ENCODE data around the gene TMUB1.
A peak's percentile ranks its signal among the peaks of the same experiment; 100 is the strongest.

Gene TMUB1

DNA sequence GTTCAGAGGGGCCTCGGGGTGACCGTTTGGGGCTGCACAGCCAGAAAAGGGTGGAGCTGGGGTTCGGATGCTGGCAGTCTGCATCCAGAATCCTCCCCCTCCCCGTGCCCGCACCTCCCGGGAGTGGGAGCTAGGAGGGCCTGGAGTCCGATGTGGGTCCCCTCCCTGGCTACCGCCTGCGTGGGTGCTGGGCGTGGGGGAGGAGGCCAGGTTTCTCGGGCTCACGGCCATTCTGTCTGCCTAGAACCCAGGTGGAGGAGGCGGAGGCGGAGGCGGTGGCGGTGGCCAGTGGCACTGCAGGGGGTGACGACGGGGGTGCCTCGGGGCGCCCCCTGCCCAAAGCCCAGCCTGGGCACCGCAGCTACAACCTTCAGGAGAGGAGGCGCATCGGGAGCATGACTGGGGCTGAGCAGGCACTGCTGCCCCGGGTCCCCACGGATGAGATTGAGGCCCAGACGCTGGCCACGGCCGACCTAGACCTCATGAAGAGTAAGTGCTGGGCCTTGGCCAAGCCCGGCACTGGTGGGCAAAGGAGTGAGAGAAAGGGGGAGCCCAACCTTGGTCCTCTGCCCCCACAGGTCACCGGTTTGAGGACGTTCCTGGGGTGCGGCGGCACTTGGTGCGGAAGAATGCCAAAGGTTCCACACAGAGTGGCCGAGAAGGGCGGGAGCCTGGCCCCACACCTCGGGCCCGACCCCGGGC lies 16.9 kb downstream of the TMUB1 start:
- DNase-seq: no peak

DNA sequence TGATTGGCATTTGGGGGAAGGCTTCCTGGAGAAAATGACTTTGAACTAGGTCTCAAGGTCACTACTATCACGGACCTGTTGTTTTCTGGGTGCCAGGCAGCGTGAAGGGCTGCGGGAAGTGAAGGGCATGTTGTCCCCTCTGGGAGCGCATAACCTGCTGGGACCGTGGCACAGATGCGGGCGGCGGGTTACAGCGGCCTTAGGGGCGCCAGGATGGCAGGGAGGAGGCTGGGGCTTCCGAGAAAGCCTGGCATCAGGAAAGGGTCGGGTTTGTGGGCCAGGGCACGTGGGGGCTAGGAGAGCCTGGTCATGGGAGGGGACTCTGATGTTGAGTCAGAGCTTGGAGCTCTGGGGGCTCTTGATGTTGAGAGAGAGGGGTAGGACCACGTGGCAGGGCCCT lies 17.8 kb downstream of the TMUB1 start:
- DNase-seq: no peak

DNA sequence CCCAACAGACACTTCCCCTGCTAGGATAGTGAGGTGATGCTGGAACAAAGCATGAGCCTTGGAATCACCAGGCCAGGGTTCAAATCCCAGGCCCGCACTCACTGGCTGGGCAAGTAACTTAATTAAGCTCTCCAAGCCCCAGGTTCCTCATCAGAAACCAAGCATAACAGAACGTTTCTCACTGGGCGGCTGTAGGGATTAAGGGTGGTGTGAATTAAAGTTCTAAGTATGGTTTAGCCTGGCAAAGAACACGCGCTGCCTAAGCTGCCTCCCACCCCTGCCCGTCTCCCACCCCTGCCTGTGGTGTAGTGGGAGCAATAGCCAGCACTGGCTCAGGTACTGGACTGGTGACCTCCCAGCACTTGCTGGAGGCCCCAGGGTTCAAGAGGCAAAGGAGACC lies 18.3 kb downstream of the TMUB1 start:
- no peak for DNase-seq

DNA sequence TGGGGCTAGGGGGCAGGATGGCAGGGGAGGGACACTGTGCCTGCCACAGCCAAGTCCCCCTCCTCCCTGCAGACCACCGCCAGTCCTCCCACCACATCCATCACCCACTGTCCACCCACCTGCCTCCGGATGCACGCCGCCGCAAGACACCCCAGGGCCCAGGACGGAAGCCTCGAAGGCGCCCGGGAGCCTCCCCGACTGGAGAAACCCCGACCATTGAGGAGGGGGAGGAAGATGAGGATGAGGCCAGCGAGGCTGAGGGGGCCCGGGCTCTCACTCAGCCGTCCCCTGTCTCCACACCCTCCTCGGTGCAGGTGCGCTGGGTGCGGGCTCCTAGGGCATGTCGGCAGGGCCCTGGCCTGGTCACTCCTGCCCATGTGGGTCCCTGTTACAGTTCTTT lies 18.8 kb downstream of the TMUB1 start:
- DNase-seq: no peak

DNA sequence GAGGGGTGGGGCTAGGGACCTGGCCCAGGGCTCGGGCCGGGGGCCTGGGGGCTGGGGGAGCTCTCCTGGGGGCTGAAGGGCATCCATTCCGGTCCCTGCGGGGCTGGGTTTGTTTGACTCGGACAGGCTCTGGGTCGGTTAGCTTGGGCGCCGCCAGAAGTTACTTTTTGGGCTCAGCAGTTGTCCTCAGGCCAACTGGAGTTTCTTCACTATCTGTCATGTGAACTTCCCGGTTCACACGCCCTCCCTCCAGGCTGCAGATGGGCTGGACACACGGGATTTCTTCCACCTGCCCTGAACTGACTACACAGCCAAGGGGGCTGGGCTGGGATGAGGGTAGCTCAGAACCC lies 20.1 kb downstream of the TMUB1 start:
- no peak for DNase-seq

DNA sequence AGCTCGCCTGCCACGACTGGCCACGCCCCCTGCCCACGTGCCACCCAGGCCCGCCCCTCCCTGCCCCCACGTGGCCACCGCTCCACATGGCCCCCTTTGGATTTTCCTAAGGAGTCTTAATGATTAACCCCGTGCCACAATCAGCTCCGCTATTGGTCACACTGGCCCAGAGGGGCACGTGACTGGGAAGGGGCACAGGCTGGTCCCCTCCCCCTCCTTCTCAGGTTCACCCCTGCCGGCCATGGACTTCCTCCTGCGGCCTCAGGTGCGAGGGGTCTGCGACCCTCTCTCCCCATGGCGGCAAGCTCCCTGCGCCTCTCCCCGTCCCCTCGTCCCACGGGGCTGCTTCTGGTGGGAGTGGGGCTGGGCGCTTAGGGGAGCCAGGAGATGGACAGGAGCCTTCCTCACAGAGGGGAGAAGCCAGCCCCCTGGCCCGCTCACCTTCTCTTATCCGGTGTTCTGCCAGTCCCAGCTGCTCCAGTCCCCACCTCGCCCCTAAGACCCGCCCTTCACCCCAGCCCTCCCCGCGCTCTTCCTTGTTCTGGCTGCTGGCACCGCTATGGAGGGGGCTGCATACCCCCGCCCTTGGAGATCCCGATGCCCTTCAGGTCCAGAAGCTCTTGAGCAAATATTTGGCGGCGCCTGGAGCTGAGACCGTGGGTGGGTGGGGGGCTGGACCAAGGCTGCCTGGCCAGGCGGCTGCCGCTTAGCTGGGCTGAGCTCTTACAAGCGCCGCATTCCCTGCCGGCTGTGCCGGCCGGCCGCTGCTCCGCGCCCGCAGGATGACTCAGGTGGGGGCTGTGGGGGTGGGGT lies 20.7 kb downstream of the TMUB1 start:
- DNase-seq: no peak

DNA sequence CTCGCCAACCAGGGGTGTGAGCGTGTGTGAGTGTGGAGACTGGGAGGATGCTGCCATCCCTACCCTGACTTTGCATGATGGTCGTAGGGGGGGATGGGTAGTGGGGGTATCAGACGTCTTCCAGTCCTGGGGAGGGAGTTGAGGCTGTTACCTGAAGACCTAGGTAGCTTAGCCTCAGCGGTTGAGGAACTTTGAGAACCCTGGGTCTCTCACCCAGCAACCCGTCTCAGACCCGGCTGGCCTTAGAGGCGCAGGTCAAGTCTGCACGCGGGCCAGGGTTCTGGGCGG lies 21.2 kb downstream of the TMUB1 start:
- no peak for DNase-seq

DNA sequence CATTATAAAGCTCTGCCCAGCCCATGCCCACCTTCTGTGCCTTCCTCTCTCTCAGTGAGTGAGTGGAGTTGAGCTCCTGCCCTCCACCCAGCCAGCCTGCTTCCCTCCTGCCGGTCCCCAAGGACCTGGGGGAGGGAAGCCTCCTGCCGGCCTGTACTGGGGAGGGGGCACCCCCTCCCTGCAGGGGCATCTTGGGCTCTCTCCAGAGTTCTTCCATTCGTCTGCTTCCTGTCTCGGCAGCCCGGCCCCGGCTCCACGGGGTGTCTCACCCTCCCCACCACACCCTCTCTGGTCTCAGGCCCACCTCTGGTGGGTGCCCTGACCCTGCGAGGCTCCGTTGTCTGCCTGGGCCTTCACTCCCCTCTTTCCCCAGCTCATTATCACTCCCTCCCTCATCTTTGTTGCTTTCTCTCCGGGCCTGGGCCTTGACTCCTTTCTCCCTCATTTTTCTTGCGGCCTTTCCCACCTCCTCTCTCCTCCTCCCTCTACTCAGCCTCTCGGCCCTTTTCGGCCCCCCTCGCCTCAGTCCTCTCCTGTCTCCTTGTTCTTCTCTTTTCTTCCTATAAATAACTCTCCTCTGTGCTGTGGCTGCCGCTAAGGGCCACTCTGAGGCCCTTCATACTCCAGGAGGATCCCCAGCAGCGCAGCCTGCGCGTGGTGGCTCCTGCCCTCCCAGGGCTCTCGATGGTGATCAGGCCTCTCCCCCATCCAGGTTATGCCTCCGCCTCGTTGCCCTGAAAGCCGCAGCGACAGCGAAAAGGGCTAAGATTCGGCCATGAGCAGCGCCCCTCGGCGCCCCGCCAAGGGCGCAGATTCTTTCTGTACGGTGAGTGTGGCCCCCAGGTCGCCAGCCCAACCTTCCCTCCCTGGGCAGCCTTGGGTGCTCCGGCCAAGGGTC lies 21.8 kb downstream of the TMUB1 start:
- DNase-seq: no peak

DNA sequence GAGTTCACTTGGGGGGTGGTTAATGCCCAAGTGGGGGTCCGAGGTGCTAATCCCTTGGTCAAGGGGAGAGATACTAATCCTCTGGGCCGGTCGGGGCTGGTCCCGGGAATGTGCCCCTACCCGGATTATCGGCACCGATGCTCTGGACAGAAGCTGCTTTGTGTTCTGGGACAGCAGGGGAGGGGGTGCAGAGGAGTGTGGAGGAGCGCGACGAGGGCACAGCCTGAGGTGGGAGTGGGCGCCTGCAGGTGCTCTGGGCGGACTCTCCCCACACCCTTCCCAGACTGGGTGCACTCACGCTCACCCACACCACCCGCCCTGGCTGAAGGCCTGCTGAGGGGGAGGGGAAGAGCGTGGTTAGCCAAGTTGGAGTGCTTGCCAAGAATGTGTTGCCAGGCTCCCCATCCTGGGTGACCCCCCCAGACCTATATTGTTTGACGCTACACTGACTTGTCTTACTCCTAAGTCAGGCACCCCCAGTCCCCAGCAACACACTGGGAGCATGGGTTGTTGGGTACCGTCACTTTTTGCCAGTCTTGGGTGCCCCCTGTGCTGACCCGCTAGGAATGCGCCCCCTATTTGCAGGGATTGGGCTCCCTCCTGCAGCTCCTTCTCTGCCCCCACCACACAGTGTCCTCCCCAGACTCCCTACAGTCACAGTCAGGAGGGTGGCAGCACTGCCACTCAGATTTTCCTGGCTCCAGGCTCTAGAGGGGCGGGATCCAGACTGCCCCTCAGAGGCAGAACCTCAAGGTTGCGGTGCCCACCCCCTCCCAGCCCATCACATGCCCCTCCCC lies 22.7 kb downstream of the TMUB1 start:
- no peak for DNase-seq

DNA sequence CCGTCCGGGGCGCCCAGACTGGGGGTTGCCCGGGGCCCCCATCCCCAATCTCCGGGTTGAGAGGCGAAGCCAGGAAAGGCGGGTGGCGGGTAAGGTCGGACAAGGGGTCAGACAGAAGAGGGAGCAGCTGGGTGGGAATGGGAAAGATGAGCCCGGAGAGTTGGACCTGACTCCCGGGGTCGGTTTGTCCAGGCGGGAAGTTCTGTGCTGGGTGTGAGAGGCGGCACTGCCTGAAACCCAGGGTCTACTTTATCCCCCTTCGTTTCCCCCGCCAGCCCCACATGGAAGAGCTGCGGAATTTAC lies 23.2 kb downstream of the TMUB1 start:
- DNase-seq: no peak

DNA sequence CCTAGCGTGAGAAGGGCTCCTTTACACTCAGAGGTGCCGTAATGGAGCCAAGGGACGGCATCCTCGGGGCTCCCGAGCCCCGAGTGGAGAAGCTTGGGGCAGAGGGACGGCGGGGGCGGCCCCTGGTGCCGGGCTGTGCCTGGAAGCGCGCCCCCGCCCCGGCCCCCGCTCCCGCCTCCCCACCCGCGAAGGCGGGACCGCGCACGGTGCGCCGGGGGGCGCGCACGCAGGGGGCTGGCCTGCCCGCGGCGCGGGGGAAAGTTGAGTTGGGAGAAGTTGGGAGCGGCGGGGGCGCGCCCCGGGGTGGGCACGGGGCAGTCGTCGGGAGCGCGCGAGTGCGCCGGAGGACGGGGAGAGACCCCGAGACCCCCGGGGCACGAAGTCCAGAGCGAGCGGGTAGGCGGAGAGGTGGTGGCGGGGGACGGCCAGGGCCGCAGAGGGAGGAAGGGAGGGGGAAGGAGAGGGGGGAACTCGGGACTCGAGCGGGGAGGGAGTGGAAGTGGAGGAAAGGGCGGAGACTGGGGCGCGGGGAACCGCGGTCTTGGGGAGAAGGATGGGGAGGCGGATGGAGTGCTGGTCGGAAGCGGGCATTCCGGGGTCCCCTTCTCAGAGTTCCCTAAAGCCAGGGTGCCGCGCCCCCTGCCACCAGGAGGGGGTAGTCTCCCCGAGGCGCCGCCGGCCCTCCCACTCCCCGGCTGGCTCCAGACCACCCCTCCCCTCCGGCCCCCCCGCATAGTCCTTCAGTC lies 23.8 kb downstream of the TMUB1 start, which contains the start of gene SLC4A2:
SLC4A2 (plus strand) TSS at position 223 of the 746 bp plus-strand sequence. CDS start 2,399 bp downstream, outside the sequence.
- peak; percentile 51 for DNase-seq

DNA sequence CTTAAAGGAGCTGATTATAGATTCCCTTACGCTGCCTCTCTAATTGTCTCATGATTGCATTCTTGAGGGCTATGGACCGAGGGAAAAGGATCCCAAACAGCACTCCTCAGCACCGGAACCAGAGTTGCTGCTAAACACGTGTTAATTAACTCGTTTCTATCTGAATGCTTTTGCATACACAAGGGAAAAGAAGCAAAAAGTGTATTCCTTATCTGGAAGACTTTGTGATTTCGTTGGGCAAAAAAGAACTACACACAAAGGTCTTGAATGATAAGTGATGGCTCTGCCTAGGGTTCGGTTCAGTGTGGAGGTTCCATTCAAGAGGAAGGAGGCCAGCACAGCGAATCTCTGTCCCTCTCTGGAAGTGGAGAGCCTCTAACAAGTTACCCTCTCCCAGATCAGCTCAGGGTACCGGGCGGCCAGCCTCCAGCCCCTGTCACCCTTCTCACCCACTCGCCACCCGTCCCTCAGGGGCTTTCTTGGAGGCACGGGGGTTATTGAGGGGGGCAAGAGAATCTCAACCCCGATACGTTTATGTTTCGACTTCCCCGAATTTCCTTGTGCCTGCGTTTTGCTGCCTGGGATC lies 24.4 kb downstream of the TMUB1 start:
- no peak for DNase-seq

DNA sequence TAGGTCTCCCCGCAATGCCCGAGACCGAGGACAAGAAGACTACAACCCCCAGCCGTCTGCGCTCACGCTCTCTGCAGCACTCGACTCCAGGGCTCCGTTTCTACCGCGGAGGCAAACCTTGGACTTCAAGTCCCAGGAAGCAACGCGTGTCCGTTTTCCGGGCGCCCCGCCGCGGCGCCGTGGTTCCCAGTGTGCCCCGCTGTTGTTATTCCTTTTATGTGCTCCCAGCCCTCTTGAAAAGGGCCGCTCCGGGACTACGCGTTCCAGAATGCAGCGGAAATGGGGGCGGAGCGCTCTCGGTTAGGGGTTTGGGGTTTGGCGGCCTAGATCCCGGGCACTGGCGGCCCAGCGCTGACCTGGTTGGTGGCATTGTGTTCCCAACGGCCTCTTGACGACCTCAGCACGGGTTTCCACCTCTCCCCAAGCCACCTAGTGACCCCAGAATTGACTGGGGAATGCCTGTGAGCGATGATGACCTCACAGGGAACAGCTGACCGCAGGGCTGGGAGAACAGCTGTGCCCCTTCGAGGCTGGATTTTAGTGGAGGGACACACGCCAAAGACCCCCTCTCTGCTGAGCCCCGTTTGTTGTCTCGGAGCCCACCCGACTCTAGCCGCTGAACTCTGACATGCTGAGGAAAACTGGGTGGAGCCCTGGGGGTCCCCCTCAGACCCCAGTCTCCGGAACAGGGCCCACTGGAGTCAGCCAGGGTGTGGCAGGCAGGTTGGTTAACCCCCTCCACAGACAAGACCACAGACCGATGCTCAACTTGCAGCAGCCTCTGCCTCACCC lies 25.1 kb downstream of the TMUB1 start:
- peak; percentile 99 for DNase-seq

DNA sequence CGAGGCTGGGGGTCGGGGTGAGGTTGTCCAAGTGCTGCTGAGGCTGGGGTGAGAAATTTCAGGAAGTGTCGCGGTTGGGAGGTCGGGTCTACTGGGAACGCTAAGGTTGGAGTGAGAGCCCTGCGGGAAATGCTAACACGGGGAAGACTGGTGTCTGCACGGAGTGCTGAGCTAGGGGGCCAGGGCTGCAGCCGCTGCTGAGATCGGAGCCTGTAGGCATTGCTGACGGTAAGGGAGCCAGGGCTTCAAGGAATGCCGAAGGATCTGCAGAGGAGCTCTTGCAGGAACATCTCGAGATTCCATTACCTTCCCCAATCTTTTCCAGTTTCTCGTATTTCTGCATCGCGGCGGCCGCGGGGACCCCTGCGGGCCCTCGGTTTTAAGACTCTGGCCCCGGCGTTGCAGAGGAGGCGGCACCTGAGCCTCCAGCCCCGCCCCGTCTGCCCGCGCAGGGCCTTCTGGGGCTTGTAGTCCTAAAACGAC lies 25.7 kb downstream of the TMUB1 start, which contains the start of gene CDK5:
CDK5 (minus strand) TSS at position 392 of the 483 bp plus-strand sequence; CDS start at position 343, 49 bp downstream.
- no peak for DNase-seq

DNA sequence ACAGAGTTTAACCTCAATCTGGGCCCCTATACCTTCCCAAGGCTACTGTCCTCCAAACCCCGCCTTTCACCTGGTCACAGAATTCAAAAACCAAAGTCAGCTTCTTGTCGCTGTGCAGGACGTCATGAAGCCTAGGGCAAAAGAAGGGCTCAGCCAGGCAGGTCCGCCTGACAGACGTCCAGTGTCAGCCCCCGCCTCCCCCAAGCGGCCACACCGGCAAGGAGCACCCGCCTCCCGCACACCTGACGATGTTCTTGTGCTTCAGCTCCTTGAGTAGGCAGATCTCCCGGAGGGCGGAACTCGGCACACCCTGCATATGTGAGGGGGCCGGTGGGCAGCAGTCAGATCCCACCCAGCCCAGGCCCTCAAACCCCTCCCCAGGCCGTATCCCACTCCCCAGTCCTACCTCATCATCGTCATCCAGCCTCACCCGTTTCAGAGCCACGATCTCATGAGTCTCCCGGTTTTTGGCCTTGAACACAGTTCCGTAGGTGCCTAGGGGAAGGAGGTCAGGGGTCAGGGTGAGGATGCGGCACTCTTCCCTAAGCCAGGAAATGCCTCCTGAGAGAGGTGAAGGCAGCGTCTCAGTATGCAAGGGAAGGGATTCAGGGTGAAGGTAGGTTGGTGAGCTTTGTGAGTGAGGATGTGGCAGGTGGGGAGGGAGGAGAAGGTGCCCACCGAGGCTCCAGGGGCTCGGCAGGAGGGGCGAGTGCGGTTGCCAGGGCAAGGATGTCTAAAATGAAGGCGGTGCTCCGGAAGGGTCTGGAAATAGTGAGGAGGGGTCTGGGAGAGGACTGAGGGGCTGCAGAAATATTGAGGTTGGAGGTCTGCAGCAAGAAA lies 26.4 kb downstream of the TMUB1 start:
- no peak for DNase-seq

DNA sequence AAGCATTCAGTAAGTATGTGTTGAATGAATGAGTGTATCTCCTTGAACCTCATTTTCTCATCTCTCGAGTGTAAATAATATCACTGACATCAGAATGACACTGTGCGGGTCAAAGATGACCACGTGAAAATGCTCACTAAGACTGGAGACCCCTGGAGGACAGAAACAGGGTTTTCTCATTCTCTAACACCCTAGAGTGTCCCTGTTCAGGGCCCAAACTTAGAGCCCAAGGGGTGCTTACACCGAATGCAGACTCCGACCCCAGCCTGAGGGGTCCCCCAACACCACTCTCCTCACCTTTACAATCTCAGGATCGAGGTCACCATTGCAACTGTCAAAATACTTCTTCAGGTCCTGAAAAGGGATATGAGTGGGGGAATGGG lies 27.0 kb downstream of the TMUB1 start:
- DNase-seq: no peak

DNA sequence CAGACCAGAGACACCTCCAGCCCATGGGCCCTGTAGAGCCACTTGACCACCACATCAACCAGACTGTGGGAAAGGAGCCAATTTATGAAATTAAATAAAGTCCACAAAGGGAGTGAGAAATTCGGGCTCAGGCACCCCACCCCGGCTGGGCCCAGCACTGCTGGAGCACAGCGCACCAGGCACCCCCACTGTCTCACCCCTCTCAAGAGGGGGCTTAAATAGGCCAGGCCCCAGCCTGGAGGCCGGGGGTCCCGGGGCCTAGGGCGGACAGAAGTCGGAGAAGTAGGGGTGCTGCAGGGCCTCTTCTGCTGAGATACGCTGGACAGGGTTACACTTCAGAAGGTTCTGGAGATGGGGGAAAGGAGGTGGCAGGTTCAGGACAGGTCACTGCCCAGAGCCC lies 29.5 kb downstream of the TMUB1 start:
- DNase-seq: no peak

DNA sequence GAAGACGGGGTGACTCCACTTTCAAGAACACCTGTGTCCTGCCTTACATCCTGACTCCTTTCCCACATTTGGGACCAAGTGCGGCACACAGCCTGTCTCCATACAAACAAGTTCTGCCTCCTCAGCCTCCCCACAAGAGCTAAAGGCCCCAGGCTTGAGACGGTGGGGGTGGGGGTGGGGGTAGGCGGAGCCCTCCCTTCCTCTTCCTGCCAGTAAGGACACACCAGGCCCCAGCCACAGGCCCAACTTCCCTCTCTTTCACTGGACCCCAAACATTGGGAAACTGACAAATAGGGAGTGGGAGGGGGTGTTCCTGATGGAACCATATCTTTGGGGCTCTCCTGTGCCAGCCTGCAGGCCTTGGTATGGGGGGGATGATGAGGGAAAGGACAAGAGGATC lies 30.2 kb downstream of the TMUB1 start:
- no peak for DNase-seq

DNA sequence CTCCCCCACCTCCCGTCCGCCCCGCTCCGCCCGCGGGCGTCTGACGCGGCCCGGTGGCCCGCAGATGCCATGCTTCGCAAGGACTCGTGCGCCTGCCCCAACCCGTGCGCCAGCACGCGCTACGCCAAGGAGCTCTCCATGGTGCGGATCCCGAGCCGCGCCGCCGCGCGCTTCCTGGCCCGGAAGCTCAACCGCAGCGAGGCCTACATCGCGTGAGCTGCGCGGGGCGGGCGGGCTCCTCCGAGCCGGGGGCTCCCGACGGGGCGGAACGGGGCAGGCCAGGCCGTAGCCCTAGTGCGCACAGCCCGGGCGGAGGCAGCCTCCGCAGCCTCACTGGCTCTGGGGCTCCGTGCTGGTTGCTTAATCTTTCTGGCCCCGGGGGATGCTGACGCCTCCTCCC lies 32.2 kb downstream of the TMUB1 start:
- peak; percentile 48 for DNase-seq
